Fibroblast of skin of right biceps (primary cell): ENCODE data around the gene WDR93.
"Not testable (repeated sequence)": the region's sequence is repeated elsewhere in the genome, so short reads cannot be mapped to it uniquely, and the experiment has no call there.

Experiments
- DNase-seq: peaks from one replicate; pipeline ENCODE4 v3.0.0-alpha.2; 2013

The WDR93 gene

GRCh38 chr15:89772932-89773583 lies 82.4 kb downstream of the WDR93 start:
- DNase-seq: peak; percentile 66

DNA sequence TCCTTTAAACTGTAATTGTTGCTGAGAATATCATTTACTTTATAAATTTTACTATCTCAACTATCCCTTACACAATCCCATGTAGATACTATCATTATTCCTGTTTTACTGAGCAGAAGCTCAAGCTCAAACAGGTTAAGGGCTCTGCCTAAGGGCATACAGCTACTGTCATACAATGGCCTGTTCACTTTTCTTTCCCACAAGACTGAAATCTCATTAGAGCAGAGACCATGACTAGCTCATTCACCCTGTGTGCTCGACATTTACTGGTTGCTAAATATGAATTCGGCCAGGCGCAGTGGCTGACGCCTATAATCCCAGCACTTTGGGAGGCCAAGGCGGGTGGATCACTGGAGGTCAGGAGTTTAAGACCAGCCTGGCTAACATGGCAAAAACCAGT lies 83.9 kb downstream of the WDR93 start:
- no peak for DNase-seq

DNA sequence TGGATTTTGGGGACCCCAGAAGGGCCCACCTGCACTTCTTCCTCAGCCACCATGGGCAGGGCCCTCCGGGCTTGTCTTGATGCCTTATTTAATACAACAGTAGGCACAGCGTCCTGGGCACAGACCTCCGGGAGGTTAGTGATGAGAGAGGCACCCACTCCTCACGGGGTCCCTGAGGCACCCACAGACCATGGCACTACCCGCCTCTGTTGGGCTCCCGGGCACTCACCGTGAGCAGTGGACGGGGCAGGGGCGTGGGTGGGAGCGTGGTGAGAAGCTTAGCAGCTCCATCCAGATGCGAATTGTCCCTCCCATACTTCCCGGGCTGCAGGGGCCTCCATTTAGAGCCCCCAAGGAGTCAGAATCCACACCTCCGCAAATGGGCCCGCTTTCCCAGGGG lies 85.2 kb downstream of the WDR93 start:
- no peak for DNase-seq

GRCh38 chr15:89776274-89777072 lies 85.9 kb downstream of the WDR93 start, which contains the start of gene MESP2:
TSS of gene MESP2 (plus strand) at chr15:89776332. CDS start at chr15:89776358, 26 bp downstream.
- DNase-seq: peak; percentile 77

GRCh38 chr15:89777073-89777751 lies 86.6 kb downstream of the WDR93 start:
- DNase-seq: no peak

DNA sequence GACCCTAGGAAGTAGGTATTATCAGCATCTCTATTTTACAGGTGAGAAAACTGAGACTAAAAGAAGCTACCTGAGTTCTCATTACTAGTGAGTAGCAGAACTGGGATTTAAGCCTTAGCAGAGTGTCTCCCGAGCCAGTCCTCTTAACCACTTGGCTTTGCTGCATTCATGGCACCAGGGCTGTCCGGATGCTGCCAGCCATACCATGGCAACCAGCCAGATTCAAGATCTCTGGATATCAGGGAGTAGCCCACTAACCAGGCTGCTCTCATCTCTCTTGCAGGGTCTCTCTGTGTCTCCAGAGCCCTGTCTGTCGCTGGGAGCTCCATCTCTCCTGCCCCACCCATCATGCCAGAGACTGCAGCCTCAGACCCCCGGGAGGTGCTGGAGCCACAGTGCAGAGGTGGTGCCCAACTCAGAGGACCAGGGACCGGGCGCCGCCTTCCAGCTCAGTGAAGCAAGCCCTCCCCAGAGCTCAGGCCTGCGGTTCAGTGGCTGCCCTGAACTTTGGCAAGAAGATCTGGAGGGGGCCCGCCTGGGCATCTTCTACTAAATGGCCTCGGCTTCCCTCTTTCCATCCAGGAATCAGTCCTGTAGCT lies 87.3 kb downstream of the WDR93 start:
- DNase-seq: no peak

- no peak for DNase-seq
These were observed 88.2 kb downstream of the WDR93 start for GRCh38 chr15:89778861-89779260.

- DNase-seq: no peak
These were observed 90.0 kb downstream of the WDR93 start for GRCh38 chr15:89780601-89781000.

DNA sequence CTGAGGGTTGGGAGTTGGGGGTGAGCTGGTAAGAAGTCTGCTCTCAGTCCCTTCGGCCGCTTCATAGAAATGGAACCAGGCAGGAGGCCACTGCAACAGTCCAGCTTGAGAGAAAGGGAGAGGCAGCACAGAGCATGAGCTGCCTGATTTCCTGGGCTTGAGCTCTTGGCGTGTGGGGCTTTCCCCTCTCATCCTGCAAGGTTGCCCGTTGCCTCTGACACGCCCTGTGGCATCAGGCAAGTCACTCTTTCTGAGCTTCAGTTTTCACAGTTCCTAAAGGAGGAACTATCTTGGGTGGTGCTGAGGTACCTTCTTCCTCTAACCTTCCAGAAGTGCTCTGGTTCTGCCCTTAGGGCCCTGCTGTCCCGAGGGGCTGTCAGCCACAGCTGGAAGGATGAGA lies 90.4 kb downstream of the WDR93 start:
- DNase-seq: no peak

DNA sequence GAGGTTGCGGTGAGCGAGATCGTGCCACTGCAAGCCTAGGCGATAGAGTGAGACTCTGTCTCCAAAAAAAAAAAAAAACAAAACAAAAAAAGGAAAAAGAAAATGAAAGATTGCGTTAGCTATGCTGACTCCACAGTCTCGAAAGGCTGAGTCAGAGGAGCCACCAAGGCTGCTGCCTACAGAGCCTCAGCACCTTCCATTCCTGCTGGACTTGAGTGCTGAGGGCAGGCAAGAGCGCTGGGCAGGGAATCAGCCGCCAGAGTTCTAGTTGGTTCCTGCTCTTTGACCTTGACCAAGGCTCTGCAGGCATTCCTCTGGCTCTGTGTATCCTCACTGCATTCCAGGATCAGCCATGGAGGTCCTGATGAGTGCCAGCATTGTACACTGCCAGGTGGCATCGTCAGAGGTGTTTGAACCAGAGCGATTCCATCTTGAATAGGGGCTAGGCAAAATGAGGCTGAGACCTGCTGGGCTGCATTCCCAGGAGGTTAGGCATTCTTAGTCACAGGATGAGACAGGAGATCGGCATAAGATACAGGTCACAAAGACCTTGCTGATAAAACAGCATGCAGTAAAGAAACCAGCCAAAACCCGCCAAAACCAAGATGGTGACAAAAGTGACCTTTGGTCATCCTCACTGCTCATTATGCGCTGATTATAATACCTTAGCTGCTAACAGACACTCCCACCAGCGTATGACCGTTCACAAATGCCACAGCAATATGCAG lies 91.4 kb downstream of the WDR93 start:
- DNase-seq: peak; percentile 63

DNA sequence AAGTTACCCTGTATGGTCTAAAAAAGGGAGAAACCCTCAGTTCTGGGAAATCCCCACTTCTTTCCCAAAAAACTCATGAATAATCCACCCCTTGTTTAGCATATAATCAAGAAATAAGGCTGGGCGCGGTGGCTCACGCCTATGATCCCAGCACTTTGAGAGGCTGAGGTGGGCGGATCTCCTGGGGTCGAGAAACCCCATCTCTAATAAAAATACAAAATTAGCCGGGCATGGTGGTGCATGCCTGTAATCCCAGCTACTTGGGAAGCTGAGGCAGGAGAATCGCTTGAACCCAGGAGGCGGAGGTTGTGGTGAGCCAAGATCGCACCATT lies 92.0 kb downstream of the WDR93 start:
- DNase-seq: not testable (repeated sequence)

- peak; percentile 20 for DNase-seq
These were observed 92.7 kb downstream of the WDR93 start for GRCh38 chr15:89783111-89783860.

DNA sequence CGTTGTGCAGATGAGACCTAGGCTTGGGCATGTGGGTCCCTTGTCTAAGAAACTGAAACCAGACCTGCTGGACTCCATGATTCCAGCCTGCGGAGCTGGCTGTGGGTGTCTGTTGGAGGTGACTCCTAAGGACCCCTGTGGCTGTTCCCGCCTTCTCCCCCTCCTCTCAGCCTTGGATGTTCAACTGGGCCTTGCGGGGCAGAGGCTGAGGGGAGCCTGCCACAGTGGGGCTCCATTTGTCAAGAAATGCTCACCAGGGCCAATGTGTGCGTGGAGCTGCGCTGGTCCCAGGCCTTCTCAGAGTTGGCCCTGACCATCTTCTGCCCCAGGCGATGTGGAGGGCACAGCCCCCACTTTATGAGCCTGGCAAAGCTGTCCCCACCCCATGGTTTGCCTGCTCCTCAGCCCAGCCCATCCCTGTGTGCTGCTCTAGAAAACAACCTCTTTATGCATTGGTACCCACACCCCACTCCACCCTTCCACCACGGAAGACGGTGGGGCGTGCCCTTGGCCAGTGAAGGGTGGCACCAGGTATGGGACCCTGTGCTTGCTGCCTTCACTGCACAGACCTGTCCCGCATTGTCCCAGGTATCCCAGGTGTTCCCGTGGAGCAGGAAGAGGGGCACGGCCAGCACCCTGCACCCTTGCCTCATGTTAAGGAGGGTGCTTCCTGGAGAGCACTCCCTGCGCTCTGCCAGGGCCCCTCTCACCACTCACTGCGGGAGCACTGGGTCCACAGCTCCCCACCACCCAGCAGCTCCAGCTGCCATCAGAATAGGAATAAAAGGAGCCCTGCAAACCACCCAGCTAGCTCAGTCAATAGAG lies 93.5 kb downstream of the WDR93 start:
- DNase-seq: no peak

- DNase-seq: no peak
These were observed 94.0 kb downstream of the WDR93 start for GRCh38 chr15:89784686-89784960.

- no peak for DNase-seq
These were observed 94.6 kb downstream of the WDR93 start for GRCh38 chr15:89785064-89785773.

GRCh38 chr15:89785774-89786140 lies 95.1 kb downstream of the WDR93 start:
- DNase-seq: peak; percentile 66

DNA sequence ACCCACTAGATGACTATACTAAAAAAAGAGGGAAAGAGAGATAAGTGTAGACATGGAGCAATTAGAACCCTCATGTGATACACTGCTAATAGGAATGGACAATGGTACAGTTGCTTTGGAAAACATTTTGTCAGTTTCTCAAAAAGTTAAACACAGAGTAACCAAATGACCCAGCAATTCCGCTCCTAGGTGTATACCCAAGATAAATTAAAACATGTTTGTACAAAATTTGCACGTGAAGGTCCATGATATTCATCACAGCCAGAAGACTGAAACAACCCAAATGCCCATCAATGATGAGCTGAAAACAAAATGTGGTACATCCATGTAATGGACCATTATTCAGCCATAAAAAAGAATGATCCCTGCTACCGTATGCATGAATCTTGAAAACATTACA lies 97.3 kb downstream of the WDR93 start:
- DNase-seq: no peak

- not testable (repeated sequence) for DNase-seq
These were observed 98.0 kb downstream of the WDR93 start for GRCh38 chr15:89788585-89788984.

GRCh38 chr15:89790206-89790605 lies 99.6 kb downstream of the WDR93 start:
- DNase-seq: no peak

- no peak for DNase-seq
These were observed 100.0 kb downstream of the WDR93 start for GRCh38 chr15:89790661-89791060.
